Activated CD4-positive, alpha-beta T cell treated with anti-CD3 and anti-CD28 coated beads, Interleukin-10, Interleukin-2, amounts not matched to agents 100 ng/mL and 50 ng/mL, durations not matched to agents 16 hours and 8 hours (primary cell): ENCODE data around the gene NAA50.

Source experiments
- DNase-seq: peaks from one replicate; pipeline ENCODE4 v3.0.0-alpha.2; 2020

Gene NAA50

GRCh38 chr3:113745756-113746547 is at the start of gene NAA50:
NAA50 (minus strand) TSS chr3:113746249; CDS start chr3:113745949, 300 bp downstream.
- peak; percentile 97 for DNase-seq

GRCh38 chr3:113795693-113796092 is 49.6 kb upstream of the NAA50 start:
- no peak for DNase-seq

GRCh38 chr3:113794526-113794925 is 48.5 kb upstream of the NAA50 start:
- no peak for DNase-seq

DNA sequence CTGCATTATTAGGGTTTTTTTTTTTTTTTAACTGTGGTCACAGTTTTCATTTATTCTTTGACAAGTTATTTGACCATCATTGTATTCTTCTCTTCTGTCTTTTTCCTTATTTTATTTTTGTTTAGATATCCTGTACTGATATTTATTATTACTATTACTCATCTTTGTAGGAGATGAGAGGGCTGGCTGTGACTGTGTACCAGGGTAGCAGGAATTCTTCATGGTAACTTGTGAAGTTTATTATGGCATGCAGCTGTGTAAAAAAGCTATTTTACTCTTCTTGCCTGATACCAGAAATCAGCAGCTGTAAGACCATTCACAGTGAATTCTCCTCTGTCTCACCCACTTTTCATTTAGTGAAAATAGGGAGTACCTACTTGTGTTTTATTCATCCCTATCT is 45.3 kb upstream of the NAA50 start:
- no peak for DNase-seq

DNA sequence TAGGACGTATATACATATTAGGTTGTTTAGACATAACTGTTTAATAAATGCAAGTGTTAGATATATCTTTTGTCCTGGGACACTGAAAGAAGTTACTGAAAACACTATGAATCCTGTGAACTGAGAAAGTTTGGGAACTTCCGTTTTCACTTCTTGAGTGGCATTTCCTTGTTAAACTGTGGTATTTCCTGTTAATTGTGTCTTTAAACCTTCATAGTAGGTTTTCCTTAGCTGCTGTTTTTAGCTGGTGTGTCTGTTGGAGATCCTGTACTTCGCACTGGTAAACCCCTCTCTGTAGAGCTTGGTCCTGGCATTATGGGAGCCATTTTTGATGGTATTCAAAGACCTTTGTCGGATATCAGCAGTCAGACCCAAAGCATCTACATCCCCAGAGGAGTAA is 37.9 kb upstream of the NAA50 start:
- no peak for DNase-seq

- DNase-seq: peak; percentile 11
Observed at GRCh38 chr3:113783463-113783862, 37.4 kb upstream of the NAA50 start.

GRCh38 chr3:113776564-113776963 is 30.5 kb upstream of the NAA50 start:
- DNase-seq: no peak

- no peak for DNase-seq
Observed at GRCh38 chr3:113775516-113775915, 29.5 kb upstream of the NAA50 start.

DNA sequence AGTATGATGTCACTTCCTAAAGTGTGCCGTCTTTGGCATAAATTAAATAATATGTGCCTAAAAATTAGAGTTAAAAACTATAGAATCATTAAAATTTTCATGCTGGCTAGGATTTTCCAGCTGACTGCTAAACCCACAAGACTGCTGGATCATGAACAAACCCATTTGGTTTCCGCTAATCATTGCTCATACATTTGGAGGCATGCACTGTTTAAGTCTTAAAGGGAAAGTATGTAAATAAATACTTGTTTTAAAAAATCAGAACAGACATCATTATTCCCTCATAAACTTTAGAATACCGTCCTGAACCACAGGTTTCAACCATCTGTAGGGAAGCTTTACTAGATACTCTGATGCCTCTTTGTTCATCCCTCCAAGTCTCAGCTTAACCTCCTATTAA is 27.3 kb upstream of the NAA50 start:
- DNase-seq: no peak

GRCh38 chr3:113771993-113772392 is 25.9 kb upstream of the NAA50 start:
- no peak for DNase-seq

- DNase-seq: peak; percentile 18
Observed at GRCh38 chr3:113769551-113769950, 23.5 kb upstream of the NAA50 start.

DNA sequence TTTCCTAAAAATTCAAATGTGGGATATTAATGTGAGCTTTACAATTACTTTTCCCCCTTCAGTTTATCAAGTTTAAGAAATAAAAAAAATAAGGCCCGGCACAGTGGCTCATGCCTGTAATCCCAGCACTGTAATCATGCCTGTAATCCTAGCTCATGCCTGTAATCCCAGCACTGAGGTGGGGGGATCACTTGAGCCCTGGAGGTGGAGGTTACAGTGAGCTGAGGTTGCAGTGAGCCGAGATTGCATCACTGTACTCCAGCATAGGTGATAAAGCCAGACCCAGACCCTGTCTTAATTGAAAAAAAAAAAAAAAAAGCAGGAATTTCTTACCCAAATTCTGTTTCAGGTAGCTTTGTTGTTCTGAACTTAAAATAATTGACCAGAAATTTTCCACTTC is 18.6 kb upstream of the NAA50 start:
- DNase-seq: no peak

DNA sequence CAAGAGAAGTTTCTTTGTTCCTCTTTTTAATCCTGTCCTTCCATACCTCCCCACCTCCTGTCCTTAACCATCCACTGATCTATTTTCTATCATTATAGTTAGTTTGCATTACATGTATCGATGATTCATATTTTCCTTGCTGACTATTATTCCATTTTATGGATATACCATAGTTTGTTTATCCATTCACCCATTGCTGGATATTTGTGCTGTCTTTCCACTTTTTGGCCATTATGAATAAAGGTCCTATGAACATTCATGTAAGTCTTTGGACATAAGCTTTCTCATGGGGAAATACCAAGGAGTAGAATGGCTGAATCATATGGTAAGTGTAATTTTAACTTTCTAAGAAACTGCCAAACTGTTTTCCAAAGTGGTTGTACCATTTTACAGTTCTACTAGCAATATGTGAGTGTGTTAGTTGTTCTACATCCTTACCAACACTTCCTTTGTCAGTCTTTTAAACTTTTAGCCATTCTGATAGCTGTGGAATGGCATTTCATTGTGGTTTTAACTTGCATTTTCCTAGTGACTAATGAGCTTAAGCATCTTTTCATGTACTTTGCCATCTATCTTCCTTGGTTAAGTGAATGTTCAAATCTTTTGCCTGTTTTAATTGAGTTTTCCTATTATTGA is 12.5 kb upstream of the NAA50 start:
- no peak for DNase-seq

DNA sequence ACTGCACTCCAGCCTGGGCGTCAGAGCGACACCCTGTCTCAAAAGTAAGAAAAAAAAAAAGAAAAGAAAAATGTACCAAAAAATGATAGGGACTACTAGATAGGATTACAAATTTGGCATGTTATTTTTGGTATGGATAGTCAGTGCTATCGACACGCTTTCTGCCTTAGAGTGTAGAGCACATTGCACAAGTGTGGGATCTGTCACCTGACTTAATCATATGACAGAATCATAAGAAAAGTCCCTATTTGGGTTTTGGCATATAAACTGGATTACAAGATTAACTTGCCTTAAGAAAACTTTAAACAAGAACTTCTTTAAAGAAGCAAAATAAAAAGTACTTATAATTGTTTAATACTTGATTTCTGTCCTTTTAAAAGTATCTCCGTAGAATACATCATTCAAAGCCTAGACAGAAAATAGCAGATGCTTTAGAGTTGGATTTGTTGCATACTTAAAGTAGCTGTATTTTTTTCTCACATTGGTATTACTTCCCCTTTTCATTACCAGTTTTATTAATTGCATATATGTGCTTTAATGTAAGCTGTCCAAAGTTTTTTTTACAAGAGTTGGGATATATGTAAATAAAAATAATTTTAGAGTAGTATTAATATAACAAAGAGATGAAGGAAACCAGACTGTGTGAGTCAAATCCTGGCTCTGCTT is 8.6 kb upstream of the NAA50 start:
- no peak for DNase-seq

DNA sequence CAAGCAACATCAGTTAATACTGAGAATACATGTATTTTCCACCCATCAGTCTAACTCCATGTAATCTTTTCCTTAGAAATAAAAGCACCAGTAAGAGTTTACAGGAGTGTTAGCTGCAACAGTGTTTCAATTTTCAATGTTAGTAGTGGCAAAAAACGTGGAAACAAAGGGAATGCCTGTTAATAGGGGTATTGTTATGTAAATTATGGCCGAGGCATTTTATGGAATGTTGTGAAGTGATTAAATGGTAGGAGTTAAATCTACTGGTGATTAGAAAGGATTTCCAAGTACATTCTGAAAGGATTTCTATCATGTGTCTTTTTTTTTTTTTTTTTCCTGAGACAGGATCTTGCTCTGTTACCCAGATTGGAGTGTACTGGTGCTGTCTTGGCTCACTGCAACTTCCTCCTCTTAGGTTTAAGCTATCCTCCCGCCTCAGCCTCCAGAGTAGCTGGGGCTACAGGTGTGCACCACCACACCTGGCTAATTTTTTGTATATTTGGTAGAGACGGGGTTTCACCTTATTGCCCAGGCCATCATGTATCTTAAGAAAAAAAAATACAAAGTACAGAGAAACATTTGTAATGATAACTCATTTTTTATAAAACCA is 7.4 kb upstream of the NAA50 start:
- DNase-seq: no peak

GRCh38 chr3:113751141-113751540 is 5.1 kb upstream of the NAA50 start:
- no peak for DNase-seq

- DNase-seq: peak; percentile 63
Observed at GRCh38 chr3:113747283-113748046, 1.4 kb upstream of the NAA50 start.

DNA sequence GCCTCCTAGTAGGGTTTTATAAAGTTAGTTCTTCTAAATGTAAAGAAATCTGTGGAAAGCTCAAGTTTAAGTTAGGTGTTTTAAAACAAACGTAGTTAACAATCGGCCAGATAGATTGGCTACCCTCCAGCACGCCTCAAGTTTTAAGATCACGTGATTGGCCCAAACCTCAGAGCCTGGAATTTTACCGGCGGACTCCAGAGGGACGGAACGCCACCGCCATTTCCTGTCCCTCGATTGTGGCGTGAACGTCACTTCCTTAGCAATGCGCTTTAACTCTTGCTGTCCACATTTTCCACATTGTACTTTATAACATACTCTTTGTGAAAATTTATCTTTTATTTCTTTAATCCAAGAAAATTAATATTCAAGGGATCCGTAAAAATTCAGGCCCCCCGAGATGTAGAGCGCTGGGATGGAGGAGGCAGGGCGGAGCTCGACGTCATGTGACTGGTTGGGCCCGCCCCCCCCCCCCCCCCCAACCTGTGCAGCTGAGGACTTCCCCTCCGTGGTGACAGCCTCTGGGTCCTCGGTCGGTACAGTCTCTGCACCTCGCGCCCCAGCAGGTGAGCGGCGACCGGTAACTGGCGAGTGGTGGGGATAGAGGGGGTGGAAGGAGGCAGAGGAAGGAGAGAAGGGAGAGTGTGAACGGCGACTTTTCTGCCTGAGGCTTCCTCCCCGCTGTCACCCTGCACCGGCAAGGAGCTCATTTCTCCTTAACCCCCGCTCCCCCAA is 666 bp upstream of the NAA50 start, which contains the start of gene ATP6V1A:
Gene ATP6V1A, plus strand, starts transcription at position 488 of the 735 bp plus-strand sequence. CDS start 31,719 bp downstream, outside the sequence.
- DNase-seq: peak; percentile 90

- DNase-seq: peak; percentile 90
Observed at GRCh38 chr3:113744941-113745755, 901 bp downstream of the NAA50 start.

- DNase-seq: peak; percentile 11
Observed at GRCh38 chr3:113743006-113743630, 2.9 kb downstream of the NAA50 start.
